Neural cell (in vitro differentiated cells): Measurements from ENCODE around the gene HOXC5.

ENCODE experiments used
- EP300 ChIP-seq: fragments of 450-650 bp; conservative IDR thresholded peaks from 2 replicates; pipeline ENCODE4 v1.6.1; 2014; ENCODE audit warnings: antibody characterized with exemption, mild to moderate bottlenecking, moderate library complexity; ENCODE audit not compliant: poor library complexity, severe bottlenecking
- EZH2 ChIP-seq: fragments of 200-600, 300-800 bp; shearing (Covaris generic), sonication (generic); IDR thresholded peaks from 2 replicates; pipeline ENCODE4 v1.6.1; 2014; ENCODE audit warnings: antibody characterized with exemption, low read length, borderline replicate concordance, mild to moderate bottlenecking; ENCODE audit not compliant: insufficient read depth, poor library complexity, severe bottlenecking
- POLR2AphosphoS5 ChIP-seq: IDR thresholded peaks from 2 replicates; pipeline ENCODE4 v1.6.1; 2012
- RAD21 ChIP-seq: fragments of 450-650 bp; conservative IDR thresholded peaks from 2 replicates; pipeline ENCODE4 v1.6.1; 2014; ENCODE audit warnings: antibody characterized with exemption, mild to moderate bottlenecking, moderate library complexity
- SMC3 ChIP-seq: fragments of 450-650 bp; conservative IDR thresholded peaks from 2 replicates; pipeline ENCODE4 v1.6.1; 2014; ENCODE audit warnings: antibody characterized with exemption, mild to moderate bottlenecking, moderate library complexity; ENCODE audit not compliant: poor library complexity
- TAF1 ChIP-seq: IDR thresholded peaks from 2 replicates; pipeline ENCODE4 v1.6.1; 2012; ENCODE audit warnings: low read depth
- TF ChIP-seq, protein P1 (sequence below): fragments of 450-650 bp; IDR thresholded peaks from 2 replicates; pipeline ENCODE4 v1.5.1; 2014; ENCODE audit warnings: antibody characterized with exemption, mild to moderate bottlenecking, moderate library complexity; ENCODE audit not compliant: poor library complexity, severe bottlenecking
- TF ChIP-seq, protein P2 (sequence below): IDR thresholded peaks from 2 replicates; pipeline ENCODE4 v1.6.1; 2012; ENCODE audit warnings: borderline replicate concordance

- no peak for TF ChIP-seq TAF1
- TF ChIP-seq POLR2AphosphoS5, result no peak
- TF ChIP-seq, protein P1, sequence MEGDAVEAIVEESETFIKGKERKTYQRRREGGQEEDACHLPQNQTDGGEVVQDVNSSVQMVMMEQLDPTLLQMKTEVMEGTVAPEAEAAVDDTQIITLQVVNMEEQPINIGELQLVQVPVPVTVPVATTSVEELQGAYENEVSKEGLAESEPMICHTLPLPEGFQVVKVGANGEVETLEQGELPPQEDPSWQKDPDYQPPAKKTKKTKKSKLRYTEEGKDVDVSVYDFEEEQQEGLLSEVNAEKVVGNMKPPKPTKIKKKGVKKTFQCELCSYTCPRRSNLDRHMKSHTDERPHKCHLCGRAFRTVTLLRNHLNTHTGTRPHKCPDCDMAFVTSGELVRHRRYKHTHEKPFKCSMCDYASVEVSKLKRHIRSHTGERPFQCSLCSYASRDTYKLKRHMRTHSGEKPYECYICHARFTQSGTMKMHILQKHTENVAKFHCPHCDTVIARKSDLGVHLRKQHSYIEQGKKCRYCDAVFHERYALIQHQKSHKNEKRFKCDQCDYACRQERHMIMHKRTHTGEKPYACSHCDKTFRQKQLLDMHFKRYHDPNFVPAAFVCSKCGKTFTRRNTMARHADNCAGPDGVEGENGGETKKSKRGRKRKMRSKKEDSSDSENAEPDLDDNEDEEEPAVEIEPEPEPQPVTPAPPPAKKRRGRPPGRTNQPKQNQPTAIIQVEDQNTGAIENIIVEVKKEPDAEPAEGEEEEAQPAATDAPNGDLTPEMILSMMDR, result no peak
- TF ChIP-seq, protein P2, sequence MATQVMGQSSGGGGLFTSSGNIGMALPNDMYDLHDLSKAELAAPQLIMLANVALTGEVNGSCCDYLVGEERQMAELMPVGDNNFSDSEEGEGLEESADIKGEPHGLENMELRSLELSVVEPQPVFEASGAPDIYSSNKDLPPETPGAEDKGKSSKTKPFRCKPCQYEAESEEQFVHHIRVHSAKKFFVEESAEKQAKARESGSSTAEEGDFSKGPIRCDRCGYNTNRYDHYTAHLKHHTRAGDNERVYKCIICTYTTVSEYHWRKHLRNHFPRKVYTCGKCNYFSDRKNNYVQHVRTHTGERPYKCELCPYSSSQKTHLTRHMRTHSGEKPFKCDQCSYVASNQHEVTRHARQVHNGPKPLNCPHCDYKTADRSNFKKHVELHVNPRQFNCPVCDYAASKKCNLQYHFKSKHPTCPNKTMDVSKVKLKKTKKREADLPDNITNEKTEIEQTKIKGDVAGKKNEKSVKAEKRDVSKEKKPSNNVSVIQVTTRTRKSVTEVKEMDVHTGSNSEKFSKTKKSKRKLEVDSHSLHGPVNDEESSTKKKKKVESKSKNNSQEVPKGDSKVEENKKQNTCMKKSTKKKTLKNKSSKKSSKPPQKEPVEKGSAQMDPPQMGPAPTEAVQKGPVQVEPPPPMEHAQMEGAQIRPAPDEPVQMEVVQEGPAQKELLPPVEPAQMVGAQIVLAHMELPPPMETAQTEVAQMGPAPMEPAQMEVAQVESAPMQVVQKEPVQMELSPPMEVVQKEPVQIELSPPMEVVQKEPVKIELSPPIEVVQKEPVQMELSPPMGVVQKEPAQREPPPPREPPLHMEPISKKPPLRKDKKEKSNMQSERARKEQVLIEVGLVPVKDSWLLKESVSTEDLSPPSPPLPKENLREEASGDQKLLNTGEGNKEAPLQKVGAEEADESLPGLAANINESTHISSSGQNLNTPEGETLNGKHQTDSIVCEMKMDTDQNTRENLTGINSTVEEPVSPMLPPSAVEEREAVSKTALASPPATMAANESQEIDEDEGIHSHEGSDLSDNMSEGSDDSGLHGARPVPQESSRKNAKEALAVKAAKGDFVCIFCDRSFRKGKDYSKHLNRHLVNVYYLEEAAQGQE, result no peak
- no peak for TF ChIP-seq RAD21
- TF ChIP-seq EZH2, result no peak
- TF ChIP-seq SMC3, result no peak
- TF ChIP-seq EP300, result no peak
Measured at GRCh38 chr12:54039417-54040147, 6.7 kb downstream of the HOXC5 start.
